UCSD-AML1 (cell line): ENCODE results near the gene RAD51B.

Experiments used
- DNase-seq: peaks from one replicate; lab custom pipeline; 2025; ENCODE audit not compliant: unreplicated experiment; lab: John Stamatoyannopoulos, UW

RAD51B gene

GRCh38 chr14:68621400-68622365 is 802.1 kb downstream of the RAD51B start:
- DNase-seq, result no peak

- DNase-seq, result no peak
Measured at GRCh38 chr14:68622856-68623255, 803.3 kb downstream of the RAD51B start.

- DNase-seq, result no peak
Measured at GRCh38 chr14:68623307-68623706, 803.7 kb downstream of the RAD51B start.

GRCh38 chr14:68623826-68624225 is 804.2 kb downstream of the RAD51B start:
- DNase-seq, result no peak

- no peak for DNase-seq
Measured at GRCh38 chr14:68624541-68625220, 805.1 kb downstream of the RAD51B start.

- no peak for DNase-seq
Measured at GRCh38 chr14:68625366-68626090, 805.9 kb downstream of the RAD51B start.

- DNase-seq, result no peak
Measured at GRCh38 chr14:68626386-68626785, 806.8 kb downstream of the RAD51B start.

- no peak for DNase-seq
Measured at GRCh38 chr14:68627050-68627867, 807.7 kb downstream of the RAD51B start.

- DNase-seq, result no peak
Measured at GRCh38 chr14:68627868-68628604, 808.5 kb downstream of the RAD51B start.

- DNase-seq, result no peak
Measured at GRCh38 chr14:68628605-68629310, 809.2 kb downstream of the RAD51B start.

GRCh38 chr14:68630081-68630571 is 810.5 kb downstream of the RAD51B start:
- DNase-seq, result no peak

GRCh38 chr14:68630611-68631393 is 811.2 kb downstream of the RAD51B start:
- DNase-seq, result no peak

- no peak for DNase-seq
Measured at GRCh38 chr14:68631394-68632053, 811.9 kb downstream of the RAD51B start.

- no peak for DNase-seq
Measured at GRCh38 chr14:68632054-68632895, 812.7 kb downstream of the RAD51B start.

GRCh38 chr14:68633131-68633991 is 813.8 kb downstream of the RAD51B start:
- no peak for DNase-seq

GRCh38 chr14:68634332-68634731 is 814.8 kb downstream of the RAD51B start:
- DNase-seq, result no peak
